Measurements from ENCODE around the gene CALR3. TPM values are rescaled to one million over a fixed set of nuclear protein-coding genes. Genes with fewer than 3 reads are reported as not detected.

The CALR3 gene
- total RNA-seq, 1 donor from 2014 or later: 2.0 TPM

DNA sequence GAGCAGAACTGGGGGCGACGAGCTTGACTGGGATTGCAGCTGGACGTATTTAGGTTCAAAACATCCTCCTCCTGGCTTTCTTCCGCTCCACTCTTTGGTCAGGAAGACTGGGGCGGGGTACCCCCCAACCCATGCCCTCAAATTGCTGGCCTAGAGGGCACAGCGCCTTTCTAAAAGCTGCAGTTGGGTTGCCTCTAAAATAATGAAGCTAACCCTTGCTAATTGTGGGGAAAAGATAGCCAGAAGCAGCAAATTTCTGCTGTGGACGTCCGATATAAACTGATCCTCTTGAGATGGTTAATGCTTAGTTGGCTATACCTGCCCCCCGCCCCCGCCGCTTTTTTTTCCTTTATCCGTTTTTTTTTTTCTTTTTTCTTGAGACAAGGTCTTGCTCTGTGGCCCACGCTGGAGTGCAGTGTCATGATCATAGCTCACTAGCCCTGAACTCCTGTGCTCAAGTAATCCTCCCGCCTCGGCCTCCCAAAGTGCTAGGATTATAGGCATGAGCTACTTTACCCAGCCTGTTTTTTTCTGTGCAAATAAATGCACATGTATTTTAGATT is 47.0 kb upstream of the CALR3 start:
- Histone ChIP-seq H3F3A (ENCODE audit: low read depth) (peaks cover 10% of the 10 kb centered on the region), H3K36me3 (no peaks in the 10 kb centered on the region), H4K20me1 (ENCODE audit: low read depth) (peaks cover 30% of the 10 kb centered on the region), H3K4me1 (no peaks in the 10 kb centered on the region), H3K27ac (peak overlapping the region; percentile 54), H3K27me3 (no peaks in the 10 kb centered on the region), H3K4me2 (peak overlapping the region; percentile 87), H3K79me2 (ENCODE audit: low read depth) (peaks cover 66% of the 10 kb centered on the region), H3K9ac (peak overlapping the region; percentile 88), H3K4me3 (peak overlapping the region; percentile 98), H3K9me3 (ENCODE audit: low read depth) (no peaks in the 10 kb centered on the region), H2AFZ (replicated peaks) (peak overlapping the region; percentile 53)
- Mint-ChIP-seq H3K9me3 (no peaks in the 10 kb centered on the region), H3K27me3 (ENCODE audit: insufficient read depth, low read depth) (peaks cover 5% of the 10 kb centered on the region), H3K4me3 (peak overlapping the region; percentile 97), H3K36me3 (peaks cover 18% of the 10 kb centered on the region), H3K4me1 (peaks cover 25% of the 10 kb centered on the region), H3K27ac (peak overlapping the region; percentile 79)
- TF ChIP-seq EZH2 (IDR thresholded peaks at IDR 0.05) (no peak), CTCF (IDR thresholded peaks at IDR 0.05) (no peak)
- DNase-seq (ENCODE audit: low spot score): peak; percentile 13

- peaks cover 23% of the 10 kb centered on the region for H3K36me3 Mint-ChIP-seq
- H3F3A ChIP-seq (ENCODE audit: low read depth): peaks cover 10% of the 10 kb centered on the region
- peak within 1 kb of the TSS; percentile 79 for H3K27ac Mint-ChIP-seq
- peak; percentile 98 for DNase-seq (ENCODE audit: low spot score)
- H3K4me1 Mint-ChIP-seq: peaks cover 25% of the 10 kb centered on the region
- TF ChIP-seq EZH2 (IDR thresholded peaks at IDR 0.05) (no peak), EZH2phosphoT487 (IDR thresholded peaks at IDR 0.05) (no peak), CTCF (IDR thresholded peaks at IDR 0.05) (peak; percentile 14)
- H3K9ac ChIP-seq: peak within 1 kb of the TSS; percentile 93
- H3K9me3 ChIP-seq (ENCODE audit: low read depth): no peaks in the 10 kb centered on the region
- H3K9me3 Mint-ChIP-seq: no peaks in the 10 kb centered on the region
- peak within 1 kb of the TSS; percentile 98 for H3K4me3 ChIP-seq
- H2AFZ ChIP-seq (replicated peaks): peak within 1 kb of the TSS; percentile 60
- peaks cover 5% of the 10 kb centered on the region for H3K27me3 Mint-ChIP-seq (ENCODE audit: insufficient read depth, low read depth)
- H3K4me1 ChIP-seq: no peaks in the 10 kb centered on the region
- peak within 1 kb of the TSS; percentile 97 for H3K4me3 Mint-ChIP-seq
- H3K36me3 ChIP-seq: no peaks in the 10 kb centered on the region
- H3K4me2 ChIP-seq: peak within 1 kb of the TSS; percentile 99
- peak within 1 kb of the TSS; percentile 79 for H3K27ac ChIP-seq
- no peaks in the 10 kb centered on the region for H3K27me3 ChIP-seq
- peaks cover 38% of the 10 kb centered on the region for H4K20me1 ChIP-seq (ENCODE audit: low read depth)
- H3K79me2 ChIP-seq (ENCODE audit: low read depth): peaks cover 73% of the 10 kb centered on the region
These were observed 46.3 kb upstream of the CALR3 start, which contains the start of gene CHERP for GRCh38 chr19:16542045-16542909. Gene CHERP (minus strand): TSS chr19:16542437. CDS start chr19:16542378, 59 bp downstream.

GRCh38 chr19:16541526-16542044 is 45.6 kb upstream of the CALR3 start:
- peak overlapping the region; percentile 1 for H3K27ac Mint-ChIP-seq
- TF ChIP-seq CTCF (IDR thresholded peaks at IDR 0.05) (no peak), EZH2 (IDR thresholded peaks at IDR 0.05) (no peak), EZH2phosphoT487 (IDR thresholded peaks at IDR 0.05) (no peak)
- Histone ChIP-seq H4K20me1 (ENCODE audit: low read depth) (peaks cover 43% of the 10 kb centered on the region), H3F3A (ENCODE audit: low read depth) (peaks cover 10% of the 10 kb centered on the region), H3K9me3 (ENCODE audit: low read depth) (no peaks in the 10 kb centered on the region), H3K4me3 (peak overlapping the region; percentile 98), H3K27ac (peak overlapping the region; percentile 79), H2AFZ (replicated peaks) (peak overlapping the region; percentile 60), H3K36me3 (no peaks in the 10 kb centered on the region), H3K9ac (peak overlapping the region; percentile 93), H3K79me2 (ENCODE audit: low read depth) (peaks cover 80% of the 10 kb centered on the region), H3K4me1 (no peaks in the 10 kb centered on the region), H3K27me3 (no peaks in the 10 kb centered on the region), H3K4me2 (peak overlapping the region; percentile 99)
- peak; percentile 51 for DNase-seq (ENCODE audit: low spot score)
- peaks cover 5% of the 10 kb centered on the region for H3K27me3 Mint-ChIP-seq (ENCODE audit: insufficient read depth, low read depth)
- H3K4me3 Mint-ChIP-seq: peak overlapping the region; percentile 97
- H3K9me3 Mint-ChIP-seq: no peaks in the 10 kb centered on the region
- peaks cover 25% of the 10 kb centered on the region for H3K4me1 Mint-ChIP-seq
- H3K36me3 Mint-ChIP-seq: peaks cover 24% of the 10 kb centered on the region
